CD4-positive, alpha-beta T cell (primary cell): ENCODE data around the gene SIRT6. TPM values are rescaled to one million over a fixed set of nuclear protein-coding genes. Genes with fewer than 3 reads are reported as not detected.
"Not testable (repeated sequence)": the region's sequence is repeated elsewhere in the genome, so short reads cannot be mapped to it uniquely, and the experiment has no call there.

Experiments used
- ATAC-seq: fragments of 200-7000 bp; cut with Tn5 transposase; one replicate; pipeline ENCODE4 v1.10.0; 2022; ENCODE audit warnings: mild to moderate bottlenecking; ENCODE audit not compliant: poor library complexity
- CTCF ChIA-PET: fragments of 350-600 bp; sonication (Branson Sonifier 250); formaldehyde crosslinking; loops from one replicate; lab custom pipeline; 2021; ENCODE audit warnings: antibody characterized with exemption, inconsistent platforms; lab: Charles Lee
- POLR2A ChIA-PET: fragments of 350-600 bp; sonication (Branson Sonifier 250); formaldehyde crosslinking; loops from one replicate; lab custom pipeline; 2021; ENCODE audit warnings: antibody characterized with exemption, inconsistent platforms; lab: Charles Lee
- DNase-seq, 14 experiments: peaks; one replicate each; pipeline ENCODE4 v3.0.0-alpha.2; 2013 to 2020; ENCODE audit warnings: mixed read lengths in 2 of 14
- H3K27ac ChIP-seq, 2 donors: one replicate each; pipeline versions ENCODE4 v1.5.1 to v1.7.0; 2013; ENCODE audit warnings: low read length in 2 of 2, low read depth in 1 of 2, mild to moderate bottlenecking in 1 of 2
- H3K27me3 ChIP-seq, 2 experiments: 1 replicate in 1 of 2; 2 replicates in 1 of 2; pipeline versions ENCODE4 v1.6.1 to v1.7.0; 2013; ENCODE audit warnings: low read length in 2 of 2, control low read depth in 1 of 2, mild to moderate bottlenecking in 1 of 2, moderate library complexity in 1 of 2; ENCODE audit not compliant: insufficient read depth in 2 of 2, control insufficient read depth in 1 of 2
- H3K36me3 ChIP-seq: one replicate; pipeline ENCODE4 v1.6.1; 2013; ENCODE audit warnings: low read length, control low read depth; ENCODE audit not compliant: insufficient read depth
- H3K4me1 ChIP-seq: one replicate; pipeline ENCODE4 v1.6.1; 2013; ENCODE audit warnings: low read length, control low read depth; ENCODE audit not compliant: insufficient read depth
- H3K4me3 ChIP-seq: one replicate; pipeline ENCODE4 v1.5.1; 2013; ENCODE audit warnings: mild to moderate bottlenecking, low read length, moderate library complexity
- H3K9me3 ChIP-seq, 2 experiments: 1 replicate in 1 of 2; 2 replicates in 1 of 2; pipeline versions ENCODE4 v1.6.1 to v1.7.0; 2013; ENCODE audit warnings: low read length in 2 of 2, mild to moderate bottlenecking in 2 of 2, control low read depth in 1 of 2, moderate library complexity in 1 of 2; ENCODE audit not compliant: control insufficient read depth in 1 of 2, insufficient read depth in 1 of 2
- H3K27ac Mint-ChIP-seq: one replicate; pipeline ENCODE4 v1.8.0; 2020; ENCODE audit warnings: mixed read lengths
- H3K27me3 Mint-ChIP-seq: one replicate; pipeline ENCODE4 v1.8.0; 2021; ENCODE audit warnings: mixed read lengths
- H3K36me3 Mint-ChIP-seq: one replicate; pipeline ENCODE4 v1.8.0; 2021; ENCODE audit warnings: low read depth, mixed read lengths
- H3K4me1 Mint-ChIP-seq: one replicate; pipeline ENCODE4 v1.8.0; 2021; ENCODE audit warnings: low read depth, mixed read lengths
- H3K4me3 Mint-ChIP-seq: one replicate; pipeline ENCODE4 v1.8.0; 2020; ENCODE audit warnings: mild to moderate bottlenecking, mixed read lengths
- H3K9me3 Mint-ChIP-seq: one replicate; pipeline ENCODE4 v1.8.0; 2020; ENCODE audit warnings: mixed read lengths
- intact Hi-C, 2 experiments: fragments of 100-400 bp; cut with DNase I in 1 of 2; cut with micrococcal nuclease in 1 of 2; formaldehyde crosslinking; loops; one replicate each; pipeline versions ENCODE4 v1.15.1 to v1.9.0; 2023 to 2025; cut with DNase I, micrococcal nuclease
- total RNA-seq, 174 experiments: library from RNA in 2 of 174; stranded (reverse) in 2 of 174; gene quantifications; one replicate each; pipeline ENCODE4 v1.2.3 and lab custom pipeline; 2021 to 2026
- TF ChIP-seq, protein P1 (sequence below): fragments of 200-600 bp; IDR thresholded peaks from one replicate; pipeline ENCODE4 v1.8.0; 2022; ENCODE audit warnings: antibody characterized with exemption, mild to moderate bottlenecking

The SIRT6 gene
- total RNA-seq, 2 experiments from 2014 or later, result 11.2 to 14.2 TPM

DNA sequence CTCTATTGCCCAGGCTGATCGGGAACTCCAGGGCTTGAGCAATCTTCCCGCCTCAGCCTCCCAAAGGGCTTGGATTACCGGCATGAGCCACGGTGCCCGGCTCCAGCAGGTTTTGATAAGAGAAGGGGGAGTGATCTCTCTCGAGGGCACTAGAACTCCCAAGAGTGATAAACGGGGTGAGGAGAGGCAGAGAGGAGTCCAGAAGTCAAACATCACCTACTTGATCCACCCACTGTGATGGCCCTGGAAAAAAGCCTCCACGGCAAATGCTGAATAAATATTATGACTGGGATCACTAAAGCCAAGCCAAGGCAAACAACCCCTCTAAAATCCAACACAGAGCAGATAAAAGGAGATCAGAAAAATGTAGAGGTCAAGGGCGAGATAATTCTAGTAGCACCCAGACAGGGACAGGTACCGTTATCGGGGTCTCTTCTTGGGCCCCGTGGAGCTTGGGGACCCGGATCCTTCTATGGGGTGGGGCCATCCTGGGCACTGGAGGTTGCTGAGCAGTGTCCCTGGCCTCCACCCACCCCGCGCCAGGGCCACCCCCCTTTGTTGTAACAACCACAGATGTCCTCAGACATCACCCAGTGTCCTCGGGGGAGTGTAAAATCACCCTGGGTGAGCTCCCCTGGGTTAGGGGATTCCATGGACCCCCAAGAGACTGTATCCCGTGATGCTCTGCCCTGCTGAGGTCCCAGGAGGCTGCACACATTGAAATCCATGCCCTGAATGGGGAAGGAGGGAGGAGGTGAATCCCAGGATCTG, 32.7 kb downstream of the SIRT6 start:
- H3K9me3 Mint-ChIP-seq, result no peaks in the 10 kb centered on the region
- no peak overlapping the region for H3K4me3 Mint-ChIP-seq
- peaks cover 13% of the 10 kb centered on the region for H3K27me3 Mint-ChIP-seq
- Histone ChIP-seq H3K9me3 (no peaks in the 10 kb centered on the region), H3K27me3 (peaks cover 5 to 10% of the 10 kb centered on the region in 2 experiments), H3K36me3 (no peaks in the 10 kb centered on the region), H3K27ac (no peak overlapping the region), H3K4me3 (no peak overlapping the region), H3K4me1 (peaks cover 8% of the 10 kb centered on the region)
- no peak overlapping the region for H3K27ac Mint-ChIP-seq
- no peaks in the 10 kb centered on the region for H3K4me1 Mint-ChIP-seq
- intact Hi-C loops, result no loop called here
- TF ChIP-seq, protein P1, sequence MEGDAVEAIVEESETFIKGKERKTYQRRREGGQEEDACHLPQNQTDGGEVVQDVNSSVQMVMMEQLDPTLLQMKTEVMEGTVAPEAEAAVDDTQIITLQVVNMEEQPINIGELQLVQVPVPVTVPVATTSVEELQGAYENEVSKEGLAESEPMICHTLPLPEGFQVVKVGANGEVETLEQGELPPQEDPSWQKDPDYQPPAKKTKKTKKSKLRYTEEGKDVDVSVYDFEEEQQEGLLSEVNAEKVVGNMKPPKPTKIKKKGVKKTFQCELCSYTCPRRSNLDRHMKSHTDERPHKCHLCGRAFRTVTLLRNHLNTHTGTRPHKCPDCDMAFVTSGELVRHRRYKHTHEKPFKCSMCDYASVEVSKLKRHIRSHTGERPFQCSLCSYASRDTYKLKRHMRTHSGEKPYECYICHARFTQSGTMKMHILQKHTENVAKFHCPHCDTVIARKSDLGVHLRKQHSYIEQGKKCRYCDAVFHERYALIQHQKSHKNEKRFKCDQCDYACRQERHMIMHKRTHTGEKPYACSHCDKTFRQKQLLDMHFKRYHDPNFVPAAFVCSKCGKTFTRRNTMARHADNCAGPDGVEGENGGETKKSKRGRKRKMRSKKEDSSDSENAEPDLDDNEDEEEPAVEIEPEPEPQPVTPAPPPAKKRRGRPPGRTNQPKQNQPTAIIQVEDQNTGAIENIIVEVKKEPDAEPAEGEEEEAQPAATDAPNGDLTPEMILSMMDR, result no peak
- no peak for ATAC-seq
- ChIA-PET POLR2A (no interaction called here), CTCF (no interaction called here)
- no peak for DNase-seq
- H3K36me3 Mint-ChIP-seq, result no peaks in the 10 kb centered on the region

DNA sequence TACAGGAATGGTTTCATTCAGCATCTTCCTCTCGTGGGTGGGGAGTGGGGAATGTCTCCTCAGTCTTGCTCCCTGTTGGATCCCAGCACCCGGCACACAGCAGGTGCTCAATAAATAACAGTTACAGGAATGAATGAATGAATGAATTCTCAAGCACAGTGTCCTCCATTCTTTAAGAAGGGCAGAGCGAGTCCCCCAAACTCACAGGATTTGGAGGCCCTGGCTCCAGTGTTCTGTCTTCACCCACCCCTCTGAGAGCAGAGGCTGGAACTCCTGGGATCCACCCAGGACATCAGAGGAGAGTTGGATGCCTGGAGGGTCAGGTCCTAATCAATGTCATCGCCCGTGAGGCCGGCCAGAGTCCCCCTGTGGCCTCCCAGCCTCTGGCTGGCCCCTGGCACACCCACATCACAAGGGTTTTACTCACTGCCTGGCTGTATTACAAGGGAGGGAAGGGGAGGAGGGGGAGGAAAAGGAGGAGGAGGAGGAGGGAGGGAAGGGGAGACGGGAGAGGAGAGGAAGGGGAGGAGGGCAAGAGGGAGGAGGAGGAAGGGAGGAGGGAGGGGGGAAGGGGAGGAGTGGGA, 37.6 kb downstream of the SIRT6 start:
- Mint-ChIP-seq H3K4me1 (peaks cover 7% of the 10 kb centered on the region), H3K27me3 (peaks cover 20% of the 10 kb centered on the region), H3K9me3 (no peaks in the 10 kb centered on the region), H3K36me3 (no peaks in the 10 kb centered on the region), H3K4me3 (no peak overlapping the region), H3K27ac (no peak overlapping the region)
- intact Hi-C loops, result loop anchor here in 1 of 2 experiments (5.0 kb wide), 1 partner anchor 58 kb away; no protein-coding TSS in a partner anchor
- H3K27me3 ChIP-seq, result peaks cover 8% of the 10 kb centered on the region in 2 experiments
- peaks cover 10% of the 10 kb centered on the region for H3K4me1 ChIP-seq
- TF ChIP-seq, protein P1, result no peak
- no peaks in the 10 kb centered on the region for H3K36me3 ChIP-seq
- no peak for ATAC-seq
- DNase-seq, result no peak
- H3K27ac ChIP-seq, result no peak overlapping the region
- no peaks in the 10 kb centered on the region for H3K9me3 ChIP-seq
- ChIA-PET POLR2A (no interaction called here), CTCF (no interaction called here)
- H3K4me3 ChIP-seq, result no peak overlapping the region

DNA sequence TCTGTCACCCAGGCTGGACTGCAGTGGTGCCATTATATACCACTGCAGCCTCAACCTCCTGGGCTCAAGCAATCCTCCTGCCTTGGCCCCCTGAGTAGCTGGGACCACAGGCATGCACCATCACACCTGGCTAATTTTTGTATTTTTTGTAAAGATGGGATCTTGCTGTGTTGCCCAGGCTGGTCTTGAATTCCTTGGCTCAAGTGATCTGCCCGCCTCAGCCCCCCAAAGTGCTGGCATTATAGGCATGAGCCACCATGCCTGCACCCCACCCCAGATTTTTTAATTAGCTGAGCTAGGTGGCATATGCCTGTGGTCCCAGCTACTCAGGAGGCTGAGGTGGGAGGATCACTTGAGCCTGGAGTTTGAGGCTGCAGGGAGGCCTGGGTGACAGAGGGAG, 39.4 kb downstream of the SIRT6 start:
- H3K9me3 ChIP-seq, H3K36me3 Mint-ChIP-seq, ATAC-seq, H3K9me3 Mint-ChIP-seq, H3K27ac ChIP-seq, DNase-seq, H3K27me3 ChIP-seq, H3K27ac Mint-ChIP-seq, POLR2A ChIA-PET, H3K4me3 ChIP-seq, H3K36me3 ChIP-seq, H3K4me3 Mint-ChIP-seq: not testable (repeated sequence)
- Mint-ChIP-seq H3K4me1 (peaks cover 11% of the 10 kb centered on the region), H3K27me3 (peaks cover 16% of the 10 kb centered on the region)
- intact Hi-C loops, result loop anchor here in 1 of 2 experiments (5.0 kb wide), 1 partner anchor 59 kb away; no protein-coding TSS in a partner anchor
- peaks cover 15% of the 10 kb centered on the region for H3K4me1 ChIP-seq
- CTCF ChIA-PET, result interaction anchor here (0.8 kb wide), 1 partner anchor 155 kb away, joined by 7 read pairs; no protein-coding TSS in a partner anchor
